Inflammatory macrophage treated with lipopolysaccharide for 1 hour (primary cell): ENCODE data around the gene LRRC56.

Experiments used
- DNase-seq, 2 donors: peaks; one replicate each; pipeline ENCODE4 v3.0.0-alpha.2; 2020 to 2022

The LRRC56 gene

DNA sequence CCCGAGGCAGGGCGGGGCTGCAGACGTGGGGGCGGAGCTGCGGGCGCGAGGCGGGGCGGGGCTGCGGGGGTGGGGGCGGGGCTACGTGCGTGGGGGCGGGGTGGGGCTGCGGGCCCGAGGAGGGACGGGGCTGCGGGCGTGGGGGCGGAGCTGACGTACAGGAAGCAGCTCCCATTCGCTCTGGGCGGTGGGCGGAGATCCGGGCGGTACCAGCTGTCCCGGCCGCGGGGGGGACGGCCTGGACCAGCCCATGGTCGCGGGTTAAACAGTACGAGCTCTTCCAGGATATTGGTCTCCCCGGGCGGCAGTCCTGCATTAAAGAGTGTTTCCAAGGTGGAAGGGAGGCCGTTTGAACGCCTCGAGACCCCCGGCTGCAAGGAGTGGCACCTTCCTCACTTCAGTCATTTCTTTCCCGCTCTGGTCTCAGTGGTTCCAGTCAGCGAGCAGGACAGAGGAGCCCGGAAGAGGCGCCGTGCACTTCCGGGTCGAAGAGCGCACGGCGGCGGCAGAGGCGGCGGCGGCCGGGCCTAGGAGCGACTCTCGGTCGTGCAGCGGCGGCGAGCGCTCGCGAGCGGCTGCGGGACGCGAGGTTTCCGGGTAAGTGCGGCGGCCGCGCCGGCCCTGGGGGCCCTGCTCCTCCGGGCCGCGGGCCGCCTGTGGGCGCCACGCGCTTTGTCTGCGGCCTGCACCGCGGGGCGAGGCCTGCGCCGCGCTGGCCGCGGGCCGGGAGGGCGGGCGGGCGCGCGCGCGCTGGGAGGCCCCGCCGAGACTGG lies 38.9 kb downstream of the LRRC56 start, which contains the start of gene PHRF1:
Gene PHRF1 (plus strand): TSS at position 475 of the 773 bp plus-strand sequence. CDS start 5,043 bp downstream, outside the sequence.
- DNase-seq: peak; percentile 86 to 92

DNA sequence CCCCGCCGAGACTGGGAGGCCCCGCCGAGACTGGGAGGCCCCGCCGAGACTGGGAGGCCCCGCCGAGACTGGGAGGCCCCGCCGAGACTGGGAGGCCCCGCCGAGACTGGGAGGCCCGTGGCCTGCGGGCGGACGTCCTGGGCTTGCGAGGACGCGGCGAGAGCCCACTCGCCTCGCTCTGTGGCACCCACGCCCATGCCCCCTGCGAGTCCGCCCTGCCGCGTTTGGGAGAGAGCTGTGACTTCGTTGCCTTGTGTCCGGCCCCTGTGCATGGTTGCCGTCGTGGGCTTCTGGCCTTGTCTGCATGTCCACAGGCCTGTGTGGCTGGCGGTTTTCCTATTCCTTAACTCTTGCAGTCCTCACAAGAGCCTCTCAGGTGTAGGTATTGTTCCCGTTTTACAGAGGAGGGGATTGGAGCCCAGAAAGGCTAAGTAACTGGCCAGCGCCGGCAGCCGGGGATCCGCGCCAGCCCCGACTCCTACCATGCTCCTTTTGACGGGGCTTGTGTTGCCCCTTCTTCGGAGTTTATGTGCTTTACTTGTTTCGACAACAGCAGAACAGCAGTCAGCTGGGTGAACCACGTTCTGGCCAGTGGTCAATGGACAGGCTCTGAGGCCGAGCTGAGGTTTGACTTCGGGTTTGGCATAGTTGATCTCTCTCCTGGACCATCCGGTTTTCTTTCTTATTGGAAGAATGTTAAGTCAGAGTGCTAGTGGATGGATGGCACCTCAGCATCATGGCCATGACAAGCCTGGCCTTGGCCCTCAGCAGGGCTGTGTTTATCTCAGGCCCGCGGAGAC lies 39.7 kb downstream of the LRRC56 start:
- DNase-seq: no peak

DNA sequence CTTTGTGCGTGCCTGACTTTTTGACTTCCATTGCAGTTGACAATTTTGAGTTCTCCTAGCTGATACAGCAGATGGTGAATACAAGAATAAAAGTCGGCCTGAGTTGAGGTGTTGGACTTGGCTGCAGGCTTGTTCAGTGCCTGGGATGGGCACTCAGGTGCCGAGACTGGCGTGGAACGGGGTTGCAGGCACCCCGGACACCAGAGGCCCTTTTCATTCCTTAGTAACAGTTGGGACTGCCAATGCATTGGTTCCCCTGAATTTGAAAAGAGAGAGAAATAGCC lies 40.2 kb downstream of the LRRC56 start:
- DNase-seq: no peak

DNA sequence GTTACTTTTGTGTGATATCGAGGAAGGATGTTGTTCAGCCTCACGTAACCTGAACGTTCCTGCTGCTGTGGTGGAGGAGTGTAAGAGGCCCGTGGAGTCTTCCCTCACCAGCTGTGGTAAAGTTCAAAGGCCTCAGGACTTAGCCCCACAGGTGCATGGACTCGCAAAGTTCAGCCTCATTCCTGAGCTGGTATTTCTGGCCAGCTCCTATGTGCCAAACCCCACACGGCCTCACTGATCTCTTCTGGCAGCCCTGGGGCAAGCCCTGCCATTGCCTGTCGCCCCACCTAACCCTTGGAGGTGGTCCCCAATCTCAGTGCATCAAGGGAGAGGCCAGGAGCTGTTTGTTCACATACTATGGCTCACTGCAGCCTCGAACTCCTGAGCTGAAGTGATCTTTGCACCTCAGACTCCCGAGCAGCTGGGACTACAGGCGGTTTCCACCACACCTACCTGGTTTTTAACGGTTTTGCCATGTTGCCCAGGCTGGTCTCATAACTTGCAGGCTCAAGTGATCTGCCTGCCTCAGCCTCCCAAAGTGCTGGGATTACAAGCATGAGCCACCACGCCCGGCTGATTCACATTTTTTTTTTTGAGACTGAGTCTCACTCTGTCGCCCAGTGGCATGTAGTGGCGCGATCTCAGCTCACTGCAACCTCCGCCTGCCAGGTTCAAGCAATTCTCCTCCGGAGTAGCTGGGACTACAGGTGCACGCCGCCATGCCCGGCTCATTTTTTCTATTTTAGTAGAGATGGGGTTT lies 41.1 kb downstream of the LRRC56 start:
- no peak for DNase-seq

DNA sequence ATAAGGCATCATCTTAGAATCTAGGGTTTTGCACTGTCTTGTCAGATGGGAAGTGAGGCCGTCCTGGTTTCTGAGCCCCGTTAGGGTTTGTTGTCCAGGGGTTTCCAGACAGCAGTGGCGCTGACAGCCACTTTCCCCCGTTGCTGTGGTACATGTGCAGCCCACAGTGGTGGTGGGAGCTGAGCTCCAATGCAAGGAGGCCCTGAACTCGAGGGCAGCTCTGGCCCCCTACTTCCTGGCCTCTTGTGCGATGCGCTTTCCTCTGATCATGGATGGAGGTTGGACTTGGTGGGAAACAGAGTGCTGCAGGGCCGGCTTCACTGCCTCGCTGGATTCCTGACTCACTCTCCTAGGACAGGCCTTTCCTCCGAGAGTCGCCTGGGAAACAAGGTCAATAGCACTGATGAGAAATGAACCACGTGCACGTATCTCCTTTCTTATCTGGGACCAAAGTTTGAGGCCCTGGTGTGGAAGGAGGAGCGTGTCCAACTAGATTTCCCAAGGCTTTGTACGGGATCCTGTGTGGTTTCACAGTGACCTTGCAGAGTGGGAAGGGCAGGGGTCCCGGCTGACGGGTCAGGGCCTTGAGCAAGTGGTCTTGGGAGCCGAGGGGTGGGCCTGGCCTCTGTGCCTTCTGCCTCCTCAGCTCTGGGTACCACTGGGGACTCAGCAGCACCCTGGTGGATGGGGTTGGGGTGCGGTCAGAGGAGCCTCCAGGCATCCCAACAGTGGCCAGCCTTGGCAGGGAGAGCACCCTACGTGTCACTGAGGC lies 42.7 kb downstream of the LRRC56 start:
- DNase-seq: no peak

DNA sequence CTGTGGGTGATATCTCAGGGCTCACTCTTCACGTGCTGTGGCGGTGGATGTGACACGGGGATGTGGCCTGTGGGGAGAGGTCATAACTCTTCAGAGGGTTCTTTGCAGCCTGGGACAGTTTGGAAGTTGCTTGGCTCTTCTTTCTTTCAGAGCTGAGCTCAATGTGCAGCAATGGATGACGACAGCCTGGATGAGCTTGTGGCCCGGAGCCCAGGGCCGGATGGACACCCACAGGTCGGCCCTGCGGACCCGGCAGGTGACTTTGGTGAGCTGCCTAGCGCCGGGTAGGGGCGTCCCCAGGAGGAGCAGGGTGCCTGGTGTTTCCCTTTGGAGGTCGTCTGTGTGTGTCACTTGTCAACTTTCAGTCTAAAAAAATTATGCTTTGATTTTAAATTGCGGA lies 44.0 kb downstream of the LRRC56 start:
- no peak for DNase-seq

DNA sequence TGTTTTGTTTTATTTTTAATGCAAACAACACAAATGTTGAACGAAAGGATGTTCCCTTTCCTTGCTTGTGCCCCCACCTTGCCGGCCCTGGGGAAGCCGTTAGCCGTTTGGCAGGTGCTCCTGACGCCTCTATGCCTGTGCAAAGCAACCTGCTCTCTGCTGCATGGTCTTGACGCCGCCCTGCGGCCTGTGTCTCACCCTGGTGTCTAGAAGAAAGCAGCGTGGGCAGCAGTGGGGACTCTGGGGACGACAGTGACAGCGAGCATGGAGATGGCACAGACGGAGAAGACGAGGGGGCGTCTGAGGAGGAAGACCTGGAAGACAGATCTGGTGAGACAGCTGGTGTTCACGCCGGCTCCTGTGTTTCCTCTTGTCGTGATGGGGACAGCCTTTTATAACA lies 44.4 kb downstream of the LRRC56 start:
- DNase-seq: no peak

DNA sequence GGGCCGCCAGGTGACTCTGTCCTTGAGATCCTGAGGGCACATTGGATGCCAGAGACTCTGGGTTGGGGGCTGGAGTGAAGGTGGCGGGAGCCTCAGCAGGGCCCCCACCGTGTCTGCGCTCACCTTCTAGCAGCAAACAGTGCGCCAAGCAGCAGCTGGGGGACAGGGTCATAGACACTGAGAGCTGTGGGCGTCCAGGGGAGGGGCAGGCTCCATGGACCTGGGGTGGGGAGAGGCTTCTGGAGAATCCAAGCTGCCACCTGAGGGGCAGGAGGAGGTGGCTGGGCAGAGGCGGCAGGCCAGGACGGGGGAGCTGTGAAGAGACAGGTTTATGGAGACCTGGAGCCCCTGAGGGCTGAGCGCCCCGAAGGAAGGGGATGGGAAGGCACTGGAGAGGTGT lies 47.0 kb downstream of the LRRC56 start:
- no peak for DNase-seq

DNA sequence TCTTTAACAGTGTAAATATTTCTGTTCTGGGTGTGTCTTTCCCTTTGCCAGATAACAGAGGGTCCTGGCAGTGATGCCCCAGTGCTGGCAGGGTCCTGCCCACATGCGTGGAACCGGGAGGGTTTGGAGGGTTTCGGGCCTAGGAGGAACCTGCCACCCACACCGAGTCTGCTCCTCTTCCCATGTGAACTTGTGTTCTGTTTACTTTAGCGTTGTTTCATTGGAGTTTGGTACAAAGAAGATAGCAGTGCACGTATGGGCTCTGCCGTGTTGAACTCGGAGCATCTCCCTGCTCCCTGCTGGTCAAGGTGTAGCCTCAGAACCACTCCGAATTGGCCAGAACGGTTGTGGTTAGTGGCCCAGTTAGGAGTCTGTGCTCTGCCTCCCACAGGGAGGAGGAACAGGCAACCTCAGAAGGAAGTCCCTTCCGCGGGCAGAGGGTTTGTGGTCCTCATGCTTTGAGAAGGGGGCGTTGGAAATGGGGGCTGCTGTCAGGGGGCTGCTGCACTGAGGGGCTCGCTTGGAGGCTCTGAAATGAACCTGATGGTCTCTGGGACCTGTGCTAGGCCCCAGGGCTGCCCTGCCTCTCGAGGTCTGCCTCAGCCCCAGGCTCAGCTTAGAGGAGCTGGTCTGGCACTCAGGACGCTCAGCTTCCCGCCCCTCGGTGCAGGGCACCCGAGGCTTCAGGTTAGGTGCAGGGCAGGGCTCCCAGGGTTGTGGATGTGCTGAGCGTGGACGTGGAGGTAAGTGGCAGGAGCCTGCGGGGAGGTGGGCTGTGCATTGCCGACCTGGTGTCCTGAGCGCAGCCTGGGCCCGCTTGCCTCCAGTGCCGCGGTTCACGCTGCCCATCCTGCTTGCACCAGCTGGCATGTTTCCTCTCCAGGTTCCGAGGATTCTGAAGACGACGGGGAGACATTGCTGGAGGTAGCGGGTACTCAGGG lies 49.3 kb downstream of the LRRC56 start:
- DNase-seq: no peak

DNA sequence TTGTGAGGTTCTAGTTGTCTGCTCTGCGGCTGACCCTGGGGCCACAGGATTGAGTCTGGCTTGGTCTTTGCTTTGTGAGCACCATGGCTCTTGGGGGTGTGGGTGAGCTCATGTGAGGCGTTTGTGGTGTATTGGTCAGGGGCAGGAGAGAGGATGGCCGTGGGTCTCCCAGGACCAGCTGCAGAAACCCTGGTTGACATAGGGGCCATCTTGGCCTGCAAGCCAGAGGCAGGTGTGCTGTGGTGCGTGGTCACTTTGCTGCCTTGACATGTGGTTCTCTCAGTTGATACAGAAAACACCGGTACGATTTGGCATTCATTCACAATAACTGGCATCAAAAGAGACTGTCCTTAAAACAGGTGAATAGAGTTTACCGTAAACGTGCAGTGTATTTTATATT lies 50.2 kb downstream of the LRRC56 start:
- no peak for DNase-seq

DNA sequence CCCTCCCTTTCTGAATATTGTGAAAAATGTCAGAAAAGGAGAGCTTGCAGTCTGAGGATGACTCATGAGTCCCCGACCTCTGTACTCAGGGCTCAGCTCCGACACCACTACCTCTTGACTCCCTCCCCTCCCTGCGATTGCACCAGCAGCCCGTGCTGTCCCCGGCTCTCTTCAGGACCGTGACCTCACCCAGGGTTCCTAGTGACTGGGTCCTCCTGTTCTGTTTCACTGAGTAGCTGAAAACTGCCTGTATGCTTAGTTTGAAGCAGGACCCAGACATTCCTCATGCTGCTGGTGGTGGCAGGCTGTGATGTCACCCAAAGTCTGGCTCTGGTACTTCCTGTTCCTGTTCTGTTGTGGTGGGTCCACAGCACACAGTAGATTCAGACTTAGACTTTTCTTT lies 50.7 kb downstream of the LRRC56 start:
- DNase-seq: peak; percentile 83 to 86

DNA sequence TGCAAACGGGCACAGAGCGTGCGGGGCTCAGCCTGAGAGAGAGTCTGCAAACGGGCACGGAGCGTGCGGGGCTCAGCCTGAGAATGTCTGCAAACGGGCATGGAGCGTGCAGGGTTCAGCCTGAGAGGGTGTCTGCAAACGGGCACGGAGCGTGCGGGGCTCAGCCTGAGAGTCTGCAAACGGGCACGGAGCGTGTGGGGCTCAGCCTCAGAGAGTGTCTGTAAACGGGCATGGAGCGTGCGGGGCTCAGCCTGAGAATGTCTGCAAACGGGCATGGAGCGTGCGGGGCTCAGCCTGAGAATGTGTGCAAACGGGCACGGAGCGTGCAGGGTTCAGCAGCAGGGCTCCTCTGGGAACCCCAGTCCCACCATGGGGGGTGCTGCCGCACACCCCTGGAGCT lies 52.5 kb downstream of the LRRC56 start:
- DNase-seq: no peak

DNA sequence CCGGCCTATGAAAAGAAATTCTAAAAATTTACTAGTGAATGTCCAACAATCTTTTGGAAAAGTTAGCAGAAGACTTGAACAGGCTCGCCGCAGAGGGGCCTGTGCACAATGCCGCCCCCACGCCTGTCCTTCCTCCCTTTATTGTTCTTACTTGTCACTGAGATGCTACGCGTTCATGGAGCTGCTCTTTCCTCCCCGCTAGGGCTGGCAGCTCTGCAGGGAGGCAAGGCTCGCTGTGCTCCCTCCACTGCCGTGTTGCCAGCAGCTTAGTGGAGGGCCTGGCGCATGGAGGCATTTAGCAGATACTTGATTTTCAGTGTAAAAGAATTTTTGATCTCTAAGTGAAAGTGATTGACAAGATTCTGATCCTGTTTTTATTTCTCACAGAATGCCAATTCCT lies 53.7 kb downstream of the LRRC56 start:
- no peak for DNase-seq

DNA sequence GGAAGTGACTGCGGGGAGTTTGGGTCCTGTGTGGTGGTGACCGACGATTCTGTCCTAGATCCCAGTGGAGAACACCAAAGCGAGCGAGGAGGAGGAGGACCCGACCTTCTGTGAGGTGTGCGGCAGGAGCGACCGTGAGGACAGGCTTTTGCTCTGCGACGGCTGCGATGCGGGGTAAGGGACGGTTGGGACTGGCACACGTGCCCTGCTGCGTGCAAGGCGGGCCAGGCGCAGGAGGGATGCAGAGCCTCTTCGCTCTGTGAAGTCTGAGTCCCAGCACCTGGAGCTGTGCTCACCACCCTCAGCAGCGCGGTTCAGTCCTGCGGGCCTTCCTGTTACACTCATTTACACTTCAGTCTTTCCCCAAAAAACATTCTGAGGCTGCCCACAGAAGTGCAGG lies 55.2 kb downstream of the LRRC56 start:
- no peak for DNase-seq

DNA sequence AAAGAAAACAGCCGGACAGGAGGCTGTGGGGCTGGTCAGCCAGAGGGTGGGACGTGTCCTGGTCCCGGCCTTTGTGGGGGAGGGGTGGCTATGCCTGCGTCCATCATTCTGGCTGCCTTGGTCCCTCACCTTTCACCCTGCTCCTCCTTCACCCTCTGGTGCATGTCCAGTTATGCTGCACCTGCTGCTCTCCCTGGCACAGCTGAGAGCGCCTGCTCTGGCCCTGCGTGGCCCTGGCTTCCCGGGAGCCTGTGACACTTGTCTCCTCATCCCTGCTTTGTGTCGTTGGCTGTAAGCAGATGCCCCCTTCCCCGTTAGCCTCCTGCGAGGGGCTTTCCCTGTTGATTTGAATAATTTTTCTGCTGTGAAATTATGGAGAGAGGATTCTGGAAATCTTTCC lies 55.6 kb downstream of the LRRC56 start:
- DNase-seq: no peak

DNA sequence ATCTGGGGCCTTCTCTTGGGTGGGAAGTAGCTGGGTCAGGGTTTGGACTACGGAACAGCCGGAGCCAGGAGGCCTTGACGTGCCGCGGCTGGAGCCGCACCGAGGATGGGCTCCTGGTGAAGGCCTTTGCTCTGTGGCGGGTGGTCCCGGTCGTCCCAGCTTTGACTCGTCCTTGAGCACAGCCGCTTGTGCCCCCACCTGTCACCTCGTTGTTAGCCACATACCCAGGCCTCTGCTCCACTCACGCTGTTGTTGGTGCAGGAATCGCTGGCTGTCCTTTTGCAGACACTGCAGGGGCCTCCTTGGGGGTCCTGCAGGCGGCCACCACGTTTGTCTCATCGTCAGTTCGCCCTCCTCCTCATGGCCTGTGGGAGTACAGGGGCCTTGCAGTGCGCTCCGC lies 56.0 kb downstream of the LRRC56 start:
- DNase-seq: no peak

DNA sequence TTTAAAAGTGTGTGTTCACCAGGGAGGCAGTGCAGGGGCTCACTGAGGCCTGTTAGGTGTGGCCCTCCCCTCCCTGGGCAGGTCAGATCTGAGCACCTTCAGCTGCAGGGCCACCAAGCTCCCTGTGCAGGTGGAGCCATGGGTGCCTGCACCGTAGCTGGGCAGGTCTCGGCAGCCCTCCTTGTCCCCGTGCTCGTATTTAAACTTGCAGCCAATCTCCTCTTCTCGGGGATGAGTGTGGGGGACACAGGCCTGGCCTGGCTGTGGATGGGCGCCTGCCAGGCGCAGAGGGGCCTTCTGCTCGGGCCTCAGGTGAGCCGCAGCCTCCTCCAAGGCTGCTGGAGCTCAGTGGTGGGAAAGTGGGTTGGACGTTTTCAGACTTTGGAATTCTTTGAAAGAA lies 58.1 kb downstream of the LRRC56 start:
- DNase-seq: no peak

DNA sequence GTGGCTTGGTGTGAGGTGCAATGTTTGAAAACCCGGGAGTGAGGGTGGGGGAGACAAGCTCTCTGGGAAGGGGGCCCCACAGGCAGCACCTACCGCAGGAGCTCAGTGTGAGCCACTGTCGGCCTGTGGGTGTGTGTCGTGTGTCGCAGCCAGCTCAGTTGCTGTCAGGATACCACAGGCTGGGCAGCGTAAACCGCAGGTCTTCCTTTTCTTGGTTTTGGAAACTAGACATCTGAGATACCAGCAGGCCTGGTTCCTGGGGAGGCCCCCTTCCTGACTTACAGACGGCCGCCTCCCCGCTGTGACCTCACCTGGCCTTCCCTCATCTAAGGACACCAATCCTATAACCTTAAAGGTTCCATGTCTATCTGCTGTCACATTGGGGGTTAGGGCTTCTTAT lies 59.0 kb downstream of the LRRC56 start:
- no peak for DNase-seq

DNA sequence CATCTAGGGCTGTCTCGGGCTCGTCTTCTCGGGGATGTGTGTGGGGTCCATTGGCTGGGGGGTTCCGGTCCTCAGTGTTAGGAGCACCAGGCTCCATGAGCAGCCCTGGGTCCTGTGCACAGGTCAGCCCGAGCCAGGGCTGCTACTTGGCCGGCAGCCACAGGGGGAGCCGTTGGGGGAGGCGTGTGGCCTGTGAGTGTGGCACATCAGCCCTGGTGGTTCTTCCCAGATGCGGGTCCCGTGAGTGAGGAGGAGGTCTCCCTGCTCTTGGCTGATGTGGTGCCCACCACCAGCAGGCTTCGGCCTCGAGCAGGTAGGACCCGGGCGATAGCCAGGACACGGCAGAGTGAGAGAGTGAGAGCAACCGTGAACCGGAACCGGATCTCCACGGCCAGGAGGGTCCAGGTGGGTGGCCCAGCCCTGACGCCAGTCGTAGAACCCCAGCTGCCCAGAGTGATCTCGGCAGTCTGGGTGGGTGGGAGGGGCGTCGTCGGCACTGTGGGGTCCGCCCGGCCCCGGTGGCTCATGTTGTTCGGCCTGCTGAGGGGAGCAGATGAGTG lies 59.9 kb downstream of the LRRC56 start:
- no peak for DNase-seq

DNA sequence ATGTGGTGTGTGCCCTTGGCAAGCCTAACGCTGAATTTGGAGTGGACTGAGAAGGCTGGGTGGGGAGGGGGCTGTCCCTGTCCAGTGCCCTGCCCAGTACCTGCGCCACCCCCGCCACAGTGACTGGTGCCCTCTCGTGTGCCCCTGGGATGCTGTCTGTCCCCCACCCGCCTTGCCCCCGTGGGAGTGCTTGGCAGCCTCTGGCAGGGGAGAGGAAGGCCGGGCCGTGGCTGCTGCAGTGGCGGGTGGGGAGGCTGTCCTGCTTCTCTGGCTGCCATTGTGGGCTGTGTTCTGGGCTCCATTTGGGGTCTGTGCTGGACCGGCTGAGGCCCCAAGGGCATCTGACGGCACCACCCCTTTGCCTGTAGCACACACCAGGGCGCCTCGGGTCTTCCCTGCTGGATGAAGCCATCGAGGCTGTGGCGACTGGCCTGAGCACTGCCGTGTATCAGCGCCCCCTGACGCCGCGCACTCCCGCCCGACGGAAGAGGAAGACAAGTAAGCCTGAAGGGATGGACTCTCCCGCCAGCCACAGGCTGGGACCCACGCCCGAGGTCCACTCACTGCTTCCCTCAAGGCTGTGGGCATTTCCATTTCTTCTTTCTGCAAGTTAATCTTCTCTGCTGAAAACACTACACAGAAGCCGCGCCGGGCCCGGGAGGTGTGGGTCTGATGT lies 60.8 kb downstream of the LRRC56 start:
- no peak for DNase-seq
